ENCODE measurements around the gene ELF2.
A peak's percentile ranks its signal among the peaks of the same experiment; 100 is the strongest.

The ELF2 gene

GRCh38 chr4:139164731-139165130, 12.3 kb downstream of the ELF2 start:
- TF ChIP-seq YY1 (IDR thresholded peaks at IDR 0.05; ENCODE audit: low read depth): no peak
- TF ChIP-seq CEBPB (IDR thresholded peaks at IDR 0.05): no peak
- no peak for TF ChIP-seq EGR1 (IDR thresholded peaks at IDR 0.05)
- TF ChIP-seq TEAD4 (IDR thresholded peaks at IDR 0.05): no peak
- TF ChIP-seq CREB1 (IDR thresholded peaks at IDR 0.05; ENCODE audit: low read depth): no peak
- TF ChIP-seq TCF12 (IDR thresholded peaks at IDR 0.05; ENCODE audit: low read depth): no peak
- no peak for TF ChIP-seq EP300 (IDR thresholded peaks at IDR 0.05; ENCODE audit: borderline replicate concordance)
- TF ChIP-seq MAX (IDR thresholded peaks at IDR 0.05): no peak

- TF ChIP-seq FOXM1 (IDR thresholded peaks at IDR 0.05; ENCODE audit: borderline replicate concordance, low read depth) (no peak), TCF12 (IDR thresholded peaks at IDR 0.05; ENCODE audit: low read depth) (no peak), EGR1 (IDR thresholded peaks at IDR 0.05) (no peak), REST (IDR thresholded peaks at IDR 0.05; ENCODE audit: low read depth) (no peak), TEAD4 (IDR thresholded peaks at IDR 0.05) (no peak), CREB1 (IDR thresholded peaks at IDR 0.05; ENCODE audit: low read depth) (no peak), CEBPB (IDR thresholded peaks at IDR 0.05) (no peak), MAX (IDR thresholded peaks at IDR 0.05) (no peak), NFIC (IDR thresholded peaks at IDR 0.05) (no peak), USF1 (IDR thresholded peaks at IDR 0.05) (no peak), EP300 (IDR thresholded peaks at IDR 0.05; ENCODE audit: borderline replicate concordance) (no peak), ZBTB7A (IDR thresholded peaks at IDR 0.05; ENCODE audit: low read depth) (no peak), YY1 (IDR thresholded peaks at IDR 0.05; ENCODE audit: low read depth) (no peak), TAF1 (IDR thresholded peaks at IDR 0.05; ENCODE audit: low read depth) (no peak), RAD21 (IDR thresholded peaks at IDR 0.05; ENCODE audit: low read depth) (no peak)
Measured at GRCh38 chr4:139163806-139164206, 13.2 kb downstream of the ELF2 start.

GRCh38 chr4:139154952-139155557, 22.0 kb downstream of the ELF2 start:
- TF ChIP-seq MAX (IDR thresholded peaks at IDR 0.05) (no peak), REST (IDR thresholded peaks at IDR 0.05; ENCODE audit: low read depth) (no peak), FOXM1 (IDR thresholded peaks at IDR 0.05; ENCODE audit: borderline replicate concordance, low read depth) (no peak), RAD21 (IDR thresholded peaks at IDR 0.05; ENCODE audit: low read depth) (no peak), TAF1 (IDR thresholded peaks at IDR 0.05; ENCODE audit: low read depth) (no peak), CEBPB (IDR thresholded peaks at IDR 0.05) (no peak), ZBTB7A (IDR thresholded peaks at IDR 0.05; ENCODE audit: low read depth) (no peak), TEAD4 (IDR thresholded peaks at IDR 0.05) (no peak), CREB1 (IDR thresholded peaks at IDR 0.05; ENCODE audit: low read depth) (no peak), NFIC (IDR thresholded peaks at IDR 0.05) (no peak), EGR1 (IDR thresholded peaks at IDR 0.05) (no peak), TCF12 (IDR thresholded peaks at IDR 0.05; ENCODE audit: low read depth) (no peak), YY1 (IDR thresholded peaks at IDR 0.05; ENCODE audit: low read depth) (no peak), USF1 (IDR thresholded peaks at IDR 0.05) (no peak), EP300 (IDR thresholded peaks at IDR 0.05; ENCODE audit: borderline replicate concordance) (no peak)

- TF ChIP-seq USF1 (IDR thresholded peaks at IDR 0.05): peak; percentile 63
- no peak for TF ChIP-seq NFIC (IDR thresholded peaks at IDR 0.05)
Measured at GRCh38 chr4:139154538-139154937, 22.5 kb downstream of the ELF2 start.

GRCh38 chr4:139154134-139154421, 22.9 kb downstream of the ELF2 start:
- TF ChIP-seq CEBPB (IDR thresholded peaks at IDR 0.05) (no peak), TAF1 (IDR thresholded peaks at IDR 0.05; ENCODE audit: low read depth) (no peak), NFIC (IDR thresholded peaks at IDR 0.05) (no peak)

Data from Ishikawa (cell line).